Upper lobe of left lung (tissue), 6 donors: Measurements from ENCODE around the gene GSG1L. TPM values are rescaled to one million over a fixed set of nuclear protein-coding genes. Genes with fewer than 3 reads are reported as not detected.
A peak's percentile ranks its signal among the peaks of the same experiment; 100 is the strongest.

ENCODE experiments used
- ATAC-seq, 2 donors: fragments of 200-7000 bp; cut with Tn5 transposase; one replicate each; pipeline ENCODE4 v1.9.1; 2022; ENCODE audit warnings: mild to moderate bottlenecking in 2 of 2, moderate library complexity in 2 of 2; ENCODE audit not compliant: low FRiP score in 2 of 2
- DNase-seq, 2 donors: peaks; one replicate each; pipeline ENCODE4 v3.0.0-alpha.2; 2019 to 2020
- H3K27ac ChIP-seq, 4 donors: fragments of 200-600 bp; sonication (generic); one replicate each; pipeline ENCODE4 v1.5.1; 2016 to 2019
- H3K27me3 ChIP-seq, 4 donors: fragments of 200-600 bp; sonication (generic); one replicate each; pipeline ENCODE4 v1.5.1; 2017 to 2019
- H3K36me3 ChIP-seq, 4 donors: fragments of 200-600 bp; sonication (generic); one replicate each; pipeline ENCODE4 v1.5.1; 2016 to 2019
- H3K4me1 ChIP-seq, 4 donors: fragments of 200-600 bp; sonication (generic); one replicate each; pipeline ENCODE4 v1.5.1; 2018 to 2019
- H3K4me3 ChIP-seq, 4 donors: fragments of 200-600 bp; sonication (generic); one replicate each; pipeline ENCODE4 v1.5.1; 2017 to 2019; ENCODE audit warnings: mild to moderate bottlenecking in 2 of 4, moderate library complexity in 1 of 4
- H3K9me3 ChIP-seq, 4 donors: fragments of 200-600 bp; sonication (generic); one replicate each; pipeline ENCODE4 v1.5.1; 2018 to 2019
- CTCF ChIP-seq, 6 experiments: fragments of 450-650 bp in 4 of 6; fragments of 200-600 bp in 2 of 6; sonication (generic) in 2 of 6; IDR thresholded peaks; one replicate each; pipeline ENCODE4 v1.5.1; 2016 to 2019; ENCODE audit warnings: antibody characterized with exemption in 6 of 6
- EP300 ChIP-seq, 4 donors: sonication (generic); formaldehyde crosslinking; IDR thresholded peaks; one replicate each; pipeline ENCODE4 v1.5.1; 2017; ENCODE audit warnings: antibody characterized with exemption in 4 of 4, control low read depth in 2 of 4
- POLR2A ChIP-seq, 4 donors: fragments of 450-650 bp; IDR thresholded peaks; one replicate each; pipeline ENCODE4 v1.5.1; 2016 to 2017; ENCODE audit warnings: antibody characterized with exemption in 4 of 4, mild to moderate bottlenecking in 2 of 4
- POLR2AphosphoS5 ChIP-seq, 2 donors: sonication (generic); formaldehyde crosslinking; IDR thresholded peaks; one replicate each; pipeline ENCODE4 v1.5.1; 2017; ENCODE audit warnings: antibody characterized with exemption in 2 of 2
- WGBS, 2 donors: methylation state at CpG; one replicate each; pipeline ENCODE4 v1.1.5; 2017 to 2018; 5-methylcytosine and 5-hydroxymethylcytosine counted together
- total RNA-seq, 6 donors: library from RNA; depleted of rRNA in 4 of 6; stranded (reverse); fragments of >200 nt in 4 of 6; gene quantifications; one replicate each; pipeline versions ENCODE4 v1.1.0 to v1.2.1, GENCODE V29; 2016 to 2021
- donor health status: DM: no; HTN: no; CAD: no; lungs with moderate emphysema.
- donor health status: DM: no; HTN: yes; CAD: no; lungs with severe emphysema.

GSG1L gene
- total RNA-seq, 6 donors from 2014 or later, result 2.2 TPM; not detected in 5

GRCh38 chr16:27852681-27853080 lies 210.8 kb downstream of the GSG1L start:
- H3K4me3 ChIP-seq, result no peak overlapping the region
- 60 to 69% methylated on average over 12 to 13 of the region's 13 CpGs for WGBS, 2 donors
- no peak for ATAC-seq
- H3K36me3 ChIP-seq, result no peaks in the 10 kb centered on the region
- no peak for TF ChIP-seq POLR2AphosphoS5 (IDR thresholded peaks at IDR 0.05)
- no peak for TF ChIP-seq EP300 (IDR thresholded peaks at IDR 0.05)
- no peak for TF ChIP-seq POLR2A (IDR thresholded peaks at IDR 0.05)
- no peak for TF ChIP-seq CTCF (IDR thresholded peaks at IDR 0.05)
- no peak for DNase-seq
- no peak overlapping the region for H3K27ac ChIP-seq
- no peaks in the 10 kb centered on the region for H3K9me3 ChIP-seq
- H3K4me1 ChIP-seq, result no peaks in the 10 kb centered on the region
- H3K27me3 ChIP-seq, result no peaks in the 10 kb centered on the region

GRCh38 chr16:27852116-27852515 lies 211.4 kb downstream of the GSG1L start:
- 84 to 86% methylated on average over 7 of the region's 7 CpGs for WGBS, 2 donors
- ATAC-seq, result no peak

GRCh38 chr16:27851586-27851985 lies 211.9 kb downstream of the GSG1L start:
- Histone ChIP-seq H3K4me1 (no peaks in the 10 kb centered on the region), H3K36me3 (no peaks in the 10 kb centered on the region), H3K4me3 (no peak overlapping the region), H3K27me3 (no peaks in the 10 kb centered on the region), H3K9me3 (no peaks in the 10 kb centered on the region), H3K27ac (no peak overlapping the region)
- ATAC-seq (no peak), DNase-seq (peak in 1 of 2 donors; percentile 10)
- WGBS, 2 donors, result 69 to 71% methylated on average over 6 to 9 of the region's 9 CpGs
- TF ChIP-seq EP300 (IDR thresholded peaks at IDR 0.05) (no peak), CTCF (IDR thresholded peaks at IDR 0.05) (no peak), POLR2A (IDR thresholded peaks at IDR 0.05) (no peak), POLR2AphosphoS5 (IDR thresholded peaks at IDR 0.05) (no peak)

More at GRCh38 chr16:27852116-27852515, 211.4 kb downstream of the GSG1L start:
- H3K27me3 ChIP-seq, result no peaks in the 10 kb centered on the region
- H3K4me3 ChIP-seq, result no peak overlapping the region
- TF ChIP-seq EP300 (IDR thresholded peaks at IDR 0.05) (no peak), CTCF (IDR thresholded peaks at IDR 0.05) (no peak), POLR2AphosphoS5 (IDR thresholded peaks at IDR 0.05) (no peak), POLR2A (IDR thresholded peaks at IDR 0.05) (no peak)
- no peaks in the 10 kb centered on the region for H3K9me3 ChIP-seq
- H3K36me3 ChIP-seq, result no peaks in the 10 kb centered on the region
- DNase-seq, result no peak
- no peak overlapping the region for H3K27ac ChIP-seq
- H3K4me1 ChIP-seq, result no peaks in the 10 kb centered on the region

- no peaks in the 10 kb centered on the region for H3K9me3 ChIP-seq
- WGBS, 2 donors, result 85 to 88% methylated on average over 3 of the region's 3 CpGs
- DNase-seq (peak in 1 of 2 donors; percentile 8), ATAC-seq (no peak)
- H3K36me3 ChIP-seq, result no peaks in the 10 kb centered on the region
- H3K27ac ChIP-seq, result no peak overlapping the region
- no peaks in the 10 kb centered on the region for H3K27me3 ChIP-seq
- TF ChIP-seq POLR2AphosphoS5 (IDR thresholded peaks at IDR 0.05) (no peak), EP300 (IDR thresholded peaks at IDR 0.05) (no peak), POLR2A (IDR thresholded peaks at IDR 0.05) (no peak), CTCF (IDR thresholded peaks at IDR 0.05) (no peak)
- no peaks in the 10 kb centered on the region for H3K4me1 ChIP-seq
- no peak overlapping the region for H3K4me3 ChIP-seq
These were observed 213.9 kb downstream of the GSG1L start for GRCh38 chr16:27849621-27850020.

- WGBS, 2 donors, result 14 to 15% methylated on average over 2 of the region's 2 CpGs
- Histone ChIP-seq H3K4me1 (no peaks in the 10 kb centered on the region), H3K9me3 (no peaks in the 10 kb centered on the region), H3K4me3 (no peak overlapping the region), H3K27ac (no peak overlapping the region), H3K27me3 (no peaks in the 10 kb centered on the region), H3K36me3 (no peaks in the 10 kb centered on the region)
- DNase-seq (no peak), ATAC-seq (no peak)
- no peak for TF ChIP-seq EP300 (IDR thresholded peaks at IDR 0.05)
- no peak for TF ChIP-seq POLR2AphosphoS5 (IDR thresholded peaks at IDR 0.05)
- TF ChIP-seq CTCF (IDR thresholded peaks at IDR 0.05), result no peak
- TF ChIP-seq POLR2A (IDR thresholded peaks at IDR 0.05), result no peak
These were observed 216.4 kb downstream of the GSG1L start for GRCh38 chr16:27847030-27847550.
